AG10803 (cell line): Measurements from ENCODE around the gene SLC30A4.

Source experiments
- DNase-seq: peaks from one replicate; pipeline ENCODE4 v3.0.0; 2010; ENCODE audit warnings: low read depth
- H3K4me3 ChIP-seq: 2 replicates; pipeline ENCODE4 v1.5.1; 2011; ENCODE audit warnings: mild to moderate bottlenecking, low read length, control low read depth
- CTCF ChIP-seq: conservative IDR thresholded peaks from 2 replicates; pipeline ENCODE4 v1.5.1; 2011; ENCODE audit warnings: mild to moderate bottlenecking, low read length, control low read depth, inconsistent platforms

The SLC30A4 gene

GRCh38 chr15:45522328-45523165 is at the start of gene SLC30A4:
Gene SLC30A4, minus strand, starts transcription at chr15:45522755. Its CDS starts 401 bp downstream, at chr15:45522354.
- peak; percentile 47 for DNase-seq
- TF ChIP-seq CTCF = peak; percentile 21; the same call in 1 of the 2 replicates
- peak within 1 kb of the TSS; percentile 79 for H3K4me3 ChIP-seq

GRCh38 chr15:45555934-45556608 is 33.5 kb upstream of the SLC30A4 start:
- DNase-seq = no peak
- TF ChIP-seq CTCF = no peak

GRCh38 chr15:45551676-45552075 is 29.1 kb upstream of the SLC30A4 start:
- no peak for TF ChIP-seq CTCF
- no peak overlapping the region for H3K4me3 ChIP-seq
- peak; percentile 23 for DNase-seq

More at GRCh38 chr15:45555934-45556608, 33.5 kb upstream of the SLC30A4 start:
- no peak overlapping the region for H3K4me3 ChIP-seq

GRCh38 chr15:45550436-45550835 is 27.9 kb upstream of the SLC30A4 start:
- H3K4me3 ChIP-seq = no peak overlapping the region
- no peak for TF ChIP-seq CTCF
- DNase-seq = peak; percentile 54

- no peak for TF ChIP-seq CTCF
- peak; percentile 88 for DNase-seq
Measured at GRCh38 chr15:45549541-45550220, 27.1 kb upstream of the SLC30A4 start.

GRCh38 chr15:45548753-45549520 is 26.4 kb upstream of the SLC30A4 start:
- peak overlapping the region; percentile 38 for H3K4me3 ChIP-seq
- no peak for TF ChIP-seq CTCF
- peak; percentile 68 for DNase-seq

More at GRCh38 chr15:45549541-45550220, 27.1 kb upstream of the SLC30A4 start:
- H3K4me3 ChIP-seq = peak overlapping the region; percentile 38
